Ovary (tissue), 3 donors: ENCODE results near the gene SDC4.

Experiments used
- CTCF ChIP-seq, 3 donors: fragments of 450-650 bp in 2 of 3; fragments of 200-600 bp in 1 of 3; IDR thresholded peaks; one replicate each; pipeline versions ENCODE4 v1.5.1 to v1.8.0; 2016 to 2022; ENCODE audit warnings: antibody characterized with exemption in 3 of 3, mild to moderate bottlenecking in 1 of 3
- POLR2A ChIP-seq: fragments of 450-650 bp; IDR thresholded peaks from one replicate; pipeline ENCODE4 v1.6.1; 2017; ENCODE audit warnings: antibody characterized with exemption, mild to moderate bottlenecking, moderate library complexity
- donor health status: DM: no; HTN: no; CAD: no.

GRCh38 chr20:45366631-45367030 is 18.4 kb upstream of the SDC4 start:
- TF ChIP-seq POLR2A (no peak), CTCF (IDR thresholded peaks at IDR 0.05) (no peak)
